Neural cell (in vitro differentiated cells): ENCODE results near the gene FERMT3.

Experiments used
- CTCF ChIP-seq: fragments of 450-650 bp; IDR thresholded peaks from 2 replicates; pipeline ENCODE4 v1.5.1; 2014; ENCODE audit warnings: antibody characterized with exemption, mild to moderate bottlenecking, moderate library complexity; ENCODE audit not compliant: poor library complexity, severe bottlenecking
- EP300 ChIP-seq: fragments of 450-650 bp; conservative IDR thresholded peaks from 2 replicates; pipeline ENCODE4 v1.6.1; 2014; ENCODE audit warnings: antibody characterized with exemption, mild to moderate bottlenecking, moderate library complexity; ENCODE audit not compliant: poor library complexity, severe bottlenecking
- EZH2 ChIP-seq: fragments of 200-600, 300-800 bp; shearing (Covaris generic), sonication (generic); IDR thresholded peaks from 2 replicates; pipeline ENCODE4 v1.6.1; 2014; ENCODE audit warnings: antibody characterized with exemption, low read length, borderline replicate concordance, mild to moderate bottlenecking; ENCODE audit not compliant: insufficient read depth, poor library complexity, severe bottlenecking
- POLR2AphosphoS5 ChIP-seq: IDR thresholded peaks from 2 replicates; pipeline ENCODE4 v1.6.1; 2012
- REST ChIP-seq: IDR thresholded peaks from 2 replicates; pipeline ENCODE4 v1.6.1; 2012; ENCODE audit warnings: borderline replicate concordance
- TAF1 ChIP-seq: IDR thresholded peaks from 2 replicates; pipeline ENCODE4 v1.6.1; 2012; ENCODE audit warnings: low read depth

GRCh38 chr11:64219354-64219684, 12.8 kb downstream of the FERMT3 start:
- no peak for TF ChIP-seq CTCF
- no peak for TF ChIP-seq EP300
- no peak for TF ChIP-seq REST
- TF ChIP-seq POLR2AphosphoS5, result no peak
- TF ChIP-seq EZH2, result no peak
- no peak for TF ChIP-seq TAF1
